SK-N-SH (cell line): ENCODE data around the gene GSTM3. TPM values are rescaled to one million over a fixed set of nuclear protein-coding genes. Genes with fewer than 3 reads are reported as not detected.

Experiments
- CTCF ChIA-PET: fragments of 300-600, 350-600 bp; formaldehyde crosslinking; extraction: SDS; loops from one replicate; lab custom pipeline; 2021; lab: Yijun Ruan, JAX
- POLR2A ChIA-PET: fragments of 350-600 bp; sonication (Branson Sonifier 250); formaldehyde crosslinking; extraction: SDS; loops from one replicate; lab custom pipeline; 2020; ENCODE audit warnings: antibody characterized with exemption, inconsistent platforms; lab: Yijun Ruan, JAX
- DNase-seq: peaks from one replicate; pipeline ENCODE4 v3.0.0; 2012
- H2AFZ ChIP-seq: fragments of 200-600 bp; sonication (generic); 2 replicates; pipeline ENCODE4 v1.8.1; 2016; ENCODE audit warnings: antibody characterized with exemption, mild to moderate bottlenecking, low read depth
- H3F3A ChIP-seq: fragments of 200-600 bp; sonication (generic); replicated peaks from 2 replicates; pipeline ENCODE3; 2016; ENCODE audit warnings: antibody characterized with exemption, mild to moderate bottlenecking; ENCODE audit not compliant: insufficient read depth
- H3K27ac ChIP-seq, 2 experiments: fragments of 200-500 bp in 1 of 2; fragments of 200-600 bp in 1 of 2; sonication (Bioruptor generic) in 1 of 2; sonication (generic), shearing (Covaris generic) in 1 of 2; 2 replicates each; pipeline versions ENCODE4 v1.5.1 to v1.6.1; 2014 to 2016; ENCODE audit warnings: low read depth in 2 of 2, inconsistent platforms in 1 of 2, low read length in 1 of 2, mild to moderate bottlenecking in 1 of 2, mixed read lengths in 1 of 2
- H3K27me3 ChIP-seq: fragments of 200-600 bp; sonication (generic), shearing (Covaris generic); 2 replicates; pipeline ENCODE4 v1.6.1; 2016; ENCODE audit warnings: mixed run types; ENCODE audit not compliant: insufficient read depth
- H3K36me3 ChIP-seq, 2 experiments: fragments of 200-500 bp in 1 of 2; fragments of 200-600 bp in 1 of 2; sonication (Bioruptor generic) in 1 of 2; sonication (generic) in 1 of 2; replicated peaks in 1 of 2; 2 replicates each; pipeline versions ENCODE3 to v1.5.1; 2014 to 2016; ENCODE audit warnings: low read length in 1 of 2, mild to moderate bottlenecking in 1 of 2; ENCODE audit not compliant: insufficient read depth in 2 of 2, control insufficient read depth in 1 of 2
- H3K4me1 ChIP-seq, 2 experiments: fragments of 200-500 bp in 1 of 2; fragments of 200-600 bp in 1 of 2; sonication (Bioruptor generic) in 1 of 2; sonication (generic), shearing (Covaris generic) in 1 of 2; 2 replicates each; pipeline versions ENCODE4 v1.5.1 to v1.6.1; 2014 to 2016; ENCODE audit warnings: low read depth in 1 of 2, low read length in 1 of 2, mixed run types in 1 of 2; ENCODE audit not compliant: insufficient read depth in 2 of 2, control insufficient read depth in 1 of 2
- H3K4me2 ChIP-seq: fragments of 200-600 bp; sonication (generic), shearing (Covaris generic); 2 replicates; pipeline ENCODE4 v1.6.1; 2017; ENCODE audit warnings: mixed run types
- H3K4me3 ChIP-seq, 2 experiments: fragments of 200-500 bp in 1 of 2; fragments of 200-600 bp in 1 of 2; sonication (Bioruptor generic) in 1 of 2; sonication (generic), shearing (Covaris generic) in 1 of 2; 2 replicates each; pipeline versions ENCODE4 v1.5.1 to v1.8.1; 2014 to 2016; ENCODE audit warnings: low read depth in 2 of 2, inconsistent platforms in 1 of 2, low read length in 1 of 2, mild to moderate bottlenecking in 1 of 2, mixed read lengths in 1 of 2, moderate library complexity in 1 of 2
- H3K79me2 ChIP-seq: fragments of 200-600 bp; sonication (generic); 2 replicates; pipeline ENCODE4 v1.8.1; 2017; ENCODE audit warnings: mild to moderate bottlenecking; ENCODE audit not compliant: insufficient read depth
- H3K9ac ChIP-seq: fragments of 200-600 bp; sonication (generic); 2 replicates; pipeline ENCODE4 v1.6.1; 2017; ENCODE audit warnings: mixed run types
- H3K9me2 ChIP-seq: fragments of 200-600 bp; sonication (generic); 2 replicates; pipeline ENCODE4 v1.6.1; 2017; ENCODE audit warnings: mixed run types
- H3K9me3 ChIP-seq: fragments of 200-600 bp; sonication (generic); 2 replicates; pipeline ENCODE4 v1.6.1; 2017; ENCODE audit warnings: mixed run types, mild to moderate bottlenecking, moderate library complexity
- H4K20me1 ChIP-seq: fragments of 200-600 bp; sonication (generic); 2 replicates; pipeline ENCODE4 v1.6.1; 2017; ENCODE audit warnings: mild to moderate bottlenecking, mixed run types; ENCODE audit not compliant: insufficient read depth
- CHD2 ChIP-seq: fragments of 150-350 bp; IDR thresholded peaks from 2 replicates; pipeline ENCODE4 v1.6.1; 2018; ENCODE audit warnings: low read length; ENCODE audit not compliant: partially characterized antibody
- CTCF ChIP-seq: fragments of 200-600 bp; sonication (generic); IDR thresholded peaks from 2 replicates; pipeline ENCODE4 v1.6.1; 2017; ENCODE audit warnings: antibody characterized with exemption, mild to moderate bottlenecking, moderate library complexity
- ELF1 ChIP-seq: IDR thresholded peaks from 2 replicates; pipeline ENCODE4 v1.4.0; 2012
- EP300 ChIP-seq, 2 experiments: IDR thresholded peaks; 2 replicates each; pipeline versions ENCODE4 v1.4.0 to v1.6.1; 2012; ENCODE audit warnings: borderline replicate concordance in 1 of 2, low read depth in 1 of 2, low read length in 1 of 2
- GATA2 ChIP-seq: sonication (generic); formaldehyde crosslinking; IDR thresholded peaks from 2 replicates; pipeline ENCODE4 v1.5.0; 2020; ENCODE audit warnings: mild to moderate bottlenecking, missing genetic modification reagents
- MAX ChIP-seq: IDR thresholded peaks from 2 replicates; pipeline ENCODE4 v1.4.0; 2012; ENCODE audit warnings: low read depth
- NFIC ChIP-seq: IDR thresholded peaks from 2 replicates; pipeline ENCODE4 v1.4.0; 2012; ENCODE audit warnings: borderline replicate concordance
- RAD21 ChIP-seq: IDR thresholded peaks from 2 replicates; pipeline ENCODE4 v1.6.1; 2012; ENCODE audit warnings: mild to moderate bottlenecking, low read length
- RCOR1 ChIP-seq: fragments of 150-350 bp; IDR thresholded peaks from 2 replicates; pipeline ENCODE4 v1.6.1; 2017; ENCODE audit warnings: antibody characterized with exemption, low read length
- REST ChIP-seq: IDR thresholded peaks from 2 replicates; pipeline ENCODE4 v1.6.1; 2012; ENCODE audit warnings: mild to moderate bottlenecking, low read depth, low read length, moderate library complexity
- SMC3 ChIP-seq: IDR thresholded peaks from 2 replicates; pipeline ENCODE4 v1.6.1; 2012; ENCODE audit warnings: low read depth, low read length, improper control_type of control experiment
- TAF1 ChIP-seq: IDR thresholded peaks from 2 replicates; pipeline ENCODE4 v1.6.1; 2012; ENCODE audit warnings: low read depth, mild to moderate bottlenecking, low read length, moderate library complexity, borderline replicate concordance
- TCF12 ChIP-seq: IDR thresholded peaks from 2 replicates; pipeline ENCODE4 v1.4.0; 2012
- TEAD4 ChIP-seq: IDR thresholded peaks from 2 replicates; pipeline ENCODE4 v1.4.0; 2012; ENCODE audit warnings: mild to moderate bottlenecking, borderline replicate concordance; ENCODE audit not compliant: insufficient read depth
- YY1 ChIP-seq: IDR thresholded peaks from 2 replicates; pipeline ENCODE4 v1.4.0; 2012; ENCODE audit warnings: low read depth, mild to moderate bottlenecking
- WGBS: methylation state at CpG from one replicate; pipeline ENCODE4 v1.1.6; 2017; ENCODE audit warnings: low lambda C conversion rate; 5-methylcytosine and 5-hydroxymethylcytosine counted together
- polyA plus RNA-seq, 3 experiments: library from polyadenylated mRNA; depleted of rRNA; stranded (reverse); fragments of >200 nt; gene quantifications; 2 replicates each; pipeline ENCODE4 v1.2.3, GENCODE V29; 2012

GSTM3 gene
- polyA plus RNA-seq, 1 of the 3 experiments (the other 2 are of a cell fraction) = 86.6 TPM

GRCh38 chr1:109725510-109725909, 15.3 kb downstream of the GSTM3 start:
- H3K36me3 ChIP-seq = no peaks in the 10 kb centered on the region
- H4K20me1 ChIP-seq = no peaks in the 10 kb centered on the region
- H3K4me1 ChIP-seq = no peaks in the 10 kb centered on the region; a peak in 1 of 4 replicates
- H3K4me2 ChIP-seq = no peak overlapping the region
- POLR2A ChIA-PET = no interaction called here
- H3K9me3 ChIP-seq = no peaks in the 10 kb centered on the region
- no peak for TF ChIP-seq RAD21
- no peak for TF ChIP-seq NFIC
- no peak for TF ChIP-seq RCOR1
- TF ChIP-seq YY1 = no peak
- TF ChIP-seq TEAD4 = no peak
- no peak for TF ChIP-seq TCF12
- no peak for TF ChIP-seq CTCF
- TF ChIP-seq CHD2 = no peak
- TF ChIP-seq MAX = no peak
- TF ChIP-seq GATA2 (CRISPR knock-in tag) = no peak
- TF ChIP-seq, all 33 proteins: peak for 0
- Histone ChIP-seq H3K9ac (no peak overlapping the region), H3K27ac (no peak overlapping the region), H3K79me2 (no peaks in the 10 kb centered on the region), H3F3A (no peaks in the 10 kb centered on the region), H3K9me2 (no peaks in the 10 kb centered on the region), H3K27me3 (no peaks in the 10 kb centered on the region), H2AFZ (no peak overlapping the region; the same call in 1 of the 2 replicates), H3K4me3 (no peak overlapping the region)
- CTCF ChIA-PET = interaction anchor here (1.0 kb wide), 1 partner anchor 75 kb away, joined by 3 read pairs; no protein-coding TSS in a partner anchor
- DNase-seq = no peak
- 79% methylated on average over 4 of the region's 4 CpGs for WGBS

DNA sequence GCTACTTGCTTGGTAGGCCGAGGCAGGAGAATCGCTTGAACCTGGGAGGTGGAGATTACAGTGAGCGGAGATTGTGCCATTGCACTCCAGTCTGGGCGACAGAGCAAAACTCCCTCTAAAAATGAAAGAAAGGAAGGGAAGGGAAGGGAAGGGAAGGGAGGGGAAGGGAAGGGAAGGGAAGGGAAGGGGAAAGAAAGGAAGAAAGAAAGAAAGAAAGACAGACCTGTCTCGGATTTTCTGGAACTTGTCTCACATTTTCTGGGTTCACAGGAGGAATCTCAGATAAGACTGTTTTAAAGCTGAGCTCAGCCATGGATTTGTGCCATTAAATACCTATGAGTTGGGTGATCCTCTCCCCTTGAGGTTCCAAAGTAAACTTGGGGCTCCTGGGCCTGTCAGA, 15.9 kb downstream of the GSTM3 start:
- ChIA-PET CTCF (interaction anchor here (0.8 kb wide), 1 partner anchor 244 kb away, joined by 3 read pairs; no protein-coding TSS in a partner anchor), POLR2A (no interaction called here)
- Histone ChIP-seq H3K9ac (no peak overlapping the region), H3F3A (no peaks in the 10 kb centered on the region), H4K20me1 (no peaks in the 10 kb centered on the region), H3K4me1 (no peaks in the 10 kb centered on the region; a peak in 1 of 4 replicates), H3K79me2 (no peaks in the 10 kb centered on the region), H3K27me3 (no peaks in the 10 kb centered on the region), H3K4me2 (no peak overlapping the region), H3K36me3 (no peaks in the 10 kb centered on the region), H3K4me3 (no peak overlapping the region), H3K27ac (no peak overlapping the region), H3K9me3 (no peaks in the 10 kb centered on the region), H2AFZ (no peak overlapping the region), H3K9me2 (no peaks in the 10 kb centered on the region)
- no peak for TF ChIP-seq YY1
- TF ChIP-seq TAF1 = no peak
- TF ChIP-seq SMC3 = no peak
- TF ChIP-seq TEAD4 = no peak
- TF ChIP-seq REST = no peak
- TF ChIP-seq RCOR1 = no peak
- no peak for TF ChIP-seq ELF1
- no peak for TF ChIP-seq EP300 (IDR thresholded peaks at IDR 0.05; ENCODE audit: borderline replicate concordance in 1 of 2, low read depth in 1 of 2, low read length in 1 of 2)
- no peak for DNase-seq
- WGBS = 89% methylated on average over 5 of the region's 5 CpGs
